CD4-positive, CD25-positive, alpha-beta regulatory T cell (primary cell): ENCODE measurements around the gene PSMB10. TPM values are rescaled to one million over a fixed set of nuclear protein-coding genes. Genes with fewer than 3 reads are reported as not detected.

ENCODE experiments used
- ATAC-seq, 2 donors: fragments of 150-1000 bp; cut with Tn5 transposase; one replicate each; pipeline ENCODE4 v1.10.0; 2021; ENCODE audit warnings: low read depth in 2 of 2, moderate number of reproducible peaks in 2 of 2, moderate library complexity in 1 of 2
- DNase-seq, 3 donors: peaks; one replicate each; pipeline versions ENCODE4 v3.0.0 to v3.0.0-alpha.2; 2012 to 2022; ENCODE audit warnings: mixed read lengths in 1 of 3
- H3K27ac ChIP-seq: one replicate; pipeline ENCODE4 v1.7.0; 2013; ENCODE audit warnings: mild to moderate bottlenecking, low read length; ENCODE audit not compliant: insufficient read depth, poor library complexity, severe bottlenecking
- H3K27me3 ChIP-seq: one replicate; pipeline ENCODE4 v1.7.0; 2013; ENCODE audit warnings: low read length; ENCODE audit not compliant: control insufficient read depth, insufficient read depth
- H3K36me3 ChIP-seq: one replicate; pipeline ENCODE4 v1.7.0; 2013; ENCODE audit warnings: mild to moderate bottlenecking, low read length, moderate library complexity; ENCODE audit not compliant: control insufficient read depth, insufficient read depth
- H3K4me1 ChIP-seq: 2 replicates; pipeline ENCODE4 v1.7.0; 2013; ENCODE audit warnings: mild to moderate bottlenecking, low read length; ENCODE audit not compliant: insufficient read depth, control insufficient read depth, poor library complexity, severe bottlenecking
- H3K4me3 ChIP-seq: one replicate; pipeline ENCODE4 v1.7.0; 2013; ENCODE audit warnings: low read depth, mild to moderate bottlenecking, low read length, moderate library complexity
- H3K9me3 ChIP-seq, 2 experiments: 1 replicate in 1 of 2; 2 replicates in 1 of 2; pipeline ENCODE4 v1.7.0; 2013; ENCODE audit warnings: low read length in 2 of 2, mild to moderate bottlenecking in 1 of 2, moderate library complexity in 1 of 2; ENCODE audit not compliant: control insufficient read depth in 2 of 2
- H3K27ac Mint-ChIP-seq, 3 donors: one replicate each; pipeline ENCODE4 v1.8.0; 2020 to 2022; ENCODE audit warnings: mild to moderate bottlenecking in 3 of 3, mixed read lengths in 3 of 3, moderate library complexity in 2 of 3
- H3K27me3 Mint-ChIP-seq: one replicate; pipeline ENCODE4 v1.8.0; 2022; ENCODE audit warnings: mild to moderate bottlenecking, mixed read lengths
- H3K36me3 Mint-ChIP-seq: one replicate; pipeline ENCODE4 v1.8.0; 2020; ENCODE audit warnings: mixed read lengths
- H3K4me1 Mint-ChIP-seq, 4 donors: one replicate each; pipeline ENCODE4 v1.8.0; 2020 to 2022; ENCODE audit warnings: mixed read lengths in 4 of 4, mild to moderate bottlenecking in 1 of 4
- H3K4me3 Mint-ChIP-seq, 4 donors: one replicate each; pipeline ENCODE4 v1.8.0; 2020 to 2022; ENCODE audit warnings: mild to moderate bottlenecking in 4 of 4, mixed read lengths in 4 of 4, moderate library complexity in 3 of 4
- H3K9me3 Mint-ChIP-seq, 7 donors: one replicate each; pipeline ENCODE4 v1.8.0; 2020 to 2022; ENCODE audit warnings: mixed read lengths in 7 of 7, mild to moderate bottlenecking in 3 of 7, moderate library complexity in 2 of 7
- polyA plus RNA-seq, 4 donors: library from polyadenylated mRNA; unstranded; fragments of 300-500 nt; fragmentation: Illumina TruSeq; gene quantifications; one replicate each; pipeline ENCODE4 v1.2.3, GENCODE V29; 2021
- total RNA-seq: library from RNA; stranded (reverse); gene quantifications from one replicate; pipeline ENCODE4 v1.2.3, GENCODE V29; 2022

Gene PSMB10
- total and polyA plus RNA-seq, 5 donors from 2014 or later = 136 to 673 (median 525) TPM

DNA sequence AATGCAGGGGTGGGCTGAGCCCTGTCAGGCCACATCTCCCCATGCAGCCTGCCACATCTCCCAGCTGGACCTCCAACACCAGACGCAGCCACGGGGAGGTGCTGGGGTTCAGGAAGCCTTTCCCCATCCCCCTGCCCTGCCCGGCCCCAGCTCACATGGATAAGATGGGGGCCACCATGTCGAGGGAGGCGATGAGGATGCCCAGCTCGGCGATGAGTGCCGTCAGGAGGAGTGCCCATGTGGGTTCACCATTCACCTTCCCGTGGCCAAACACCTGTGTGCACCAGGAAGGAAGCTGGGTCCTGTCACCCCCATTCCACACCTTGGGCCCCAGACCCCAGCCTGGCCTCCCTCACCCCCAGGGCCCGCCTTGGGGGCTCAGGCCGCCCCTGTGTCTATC is 13.0 kb upstream of the PSMB10 start:
- DNase-seq = no peak
- no peak for ATAC-seq
- H3K4me1 Mint-ChIP-seq = no peaks in the 10 kb centered on the region
- H3K36me3 ChIP-seq = peaks cover 14% of the 10 kb centered on the region
- H3K27me3 Mint-ChIP-seq = no peaks in the 10 kb centered on the region
- H3K4me1 ChIP-seq = no peaks in the 10 kb centered on the region
- no peak overlapping the region for H3K27ac Mint-ChIP-seq
- H3K9me3 Mint-ChIP-seq = no peaks in the 10 kb centered on the region
- H3K4me3 Mint-ChIP-seq = no peak overlapping the region
- no peak overlapping the region for H3K27ac ChIP-seq
- no peaks in the 10 kb centered on the region for H3K27me3 ChIP-seq
- no peak overlapping the region for H3K4me3 ChIP-seq
- H3K36me3 Mint-ChIP-seq = peaks cover 9% of the 10 kb centered on the region
- no peaks in the 10 kb centered on the region for H3K9me3 ChIP-seq

DNA sequence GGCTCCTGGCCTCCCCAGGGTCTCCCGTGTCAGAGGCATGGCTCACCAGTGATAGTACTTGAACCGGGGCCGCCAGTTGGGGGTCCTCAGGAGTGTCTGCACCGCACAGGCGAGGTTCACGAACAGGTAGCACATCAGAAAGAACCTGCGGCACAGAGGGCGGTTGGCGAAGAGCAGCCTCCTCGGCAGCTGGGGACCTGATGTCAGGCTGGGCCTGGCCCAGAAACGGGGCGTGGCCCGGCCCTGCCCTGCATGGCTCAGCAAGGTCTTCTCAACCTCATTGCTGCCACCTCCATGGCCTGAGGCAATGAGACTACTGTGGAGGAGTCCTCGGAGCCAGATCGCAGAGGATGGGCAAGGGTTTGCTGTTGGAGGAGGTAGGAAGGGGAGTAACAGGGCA is 11.4 kb upstream of the PSMB10 start:
- no peaks in the 10 kb centered on the region for H3K27me3 Mint-ChIP-seq
- Histone ChIP-seq H3K27me3 (no peaks in the 10 kb centered on the region), H3K27ac (no peak overlapping the region), H3K4me3 (no peak overlapping the region), H3K36me3 (peaks cover 12% of the 10 kb centered on the region), H3K9me3 (no peaks in the 10 kb centered on the region), H3K4me1 (no peaks in the 10 kb centered on the region)
- no peaks in the 10 kb centered on the region for H3K4me1 Mint-ChIP-seq
- peaks cover 5% of the 10 kb centered on the region for H3K36me3 Mint-ChIP-seq
- no peak for DNase-seq
- no peak for ATAC-seq
- no peaks in the 10 kb centered on the region for H3K9me3 Mint-ChIP-seq
- H3K4me3 Mint-ChIP-seq = no peak overlapping the region
- H3K27ac Mint-ChIP-seq = peak overlapping the region in 1 of 3 donors; percentile 52

GRCh38 chr16:67946966-67947558 is 10.4 kb upstream of the PSMB10 start:
- Histone ChIP-seq H3K27me3 (no peaks in the 10 kb centered on the region), H3K4me1 (no peaks in the 10 kb centered on the region), H3K9me3 (no peaks in the 10 kb centered on the region), H3K27ac (no peak overlapping the region), H3K4me3 (no peak overlapping the region), H3K36me3 (peaks cover 12% of the 10 kb centered on the region)
- DNase-seq (no peak), ATAC-seq (no peak)
- Mint-ChIP-seq H3K4me1 (peaks cover 0 to 4% (median 1%) of the 10 kb centered on the region in 4 donors), H3K36me3 (peaks cover 6% of the 10 kb centered on the region), H3K4me3 (no peak overlapping the region), H3K27ac (no peak overlapping the region), H3K9me3 (no peaks in the 10 kb centered on the region), H3K27me3 (no peaks in the 10 kb centered on the region)

GRCh38 chr16:67946128-67946569 is 9.5 kb upstream of the PSMB10 start:
- H3K4me3 Mint-ChIP-seq = no peak overlapping the region

GRCh38 chr16:67945392-67945933 is 8.8 kb upstream of the PSMB10 start:
- no peaks in the 10 kb centered on the region for H3K9me3 ChIP-seq
- Mint-ChIP-seq H3K4me3 (no peak overlapping the region), H3K4me1 (peaks cover 0 to 15% (median 4%) of the 10 kb centered on the region in 4 donors), H3K27me3 (no peaks in the 10 kb centered on the region), H3K9me3 (no peaks in the 10 kb centered on the region), H3K36me3 (peaks cover 3% of the 10 kb centered on the region), H3K27ac (no peak overlapping the region)
- no peak for ATAC-seq
- H3K36me3 ChIP-seq = peaks cover 6% of the 10 kb centered on the region
- H3K4me3 ChIP-seq = no peak overlapping the region
- no peak overlapping the region for H3K27ac ChIP-seq
- DNase-seq = no peak
- H3K27me3 ChIP-seq = no peaks in the 10 kb centered on the region
- H3K4me1 ChIP-seq = peaks cover 5% of the 10 kb centered on the region

More at GRCh38 chr16:67946128-67946569, 9.5 kb upstream of the PSMB10 start:
- Mint-ChIP-seq H3K9me3 (no peaks in the 10 kb centered on the region), H3K27ac (peak overlapping the region in 1 of 3 donors; percentile 52), H3K36me3 (peaks cover 3% of the 10 kb centered on the region), H3K27me3 (no peaks in the 10 kb centered on the region), H3K4me1 (peaks cover 0 to 10% (median 3%) of the 10 kb centered on the region in 4 donors)
- Histone ChIP-seq H3K4me1 (peaks cover 5% of the 10 kb centered on the region), H3K4me3 (no peak overlapping the region), H3K27ac (no peak overlapping the region), H3K36me3 (peaks cover 8% of the 10 kb centered on the region), H3K9me3 (no peaks in the 10 kb centered on the region), H3K27me3 (no peaks in the 10 kb centered on the region)
- ATAC-seq = no peak
- DNase-seq = no peak

DNA sequence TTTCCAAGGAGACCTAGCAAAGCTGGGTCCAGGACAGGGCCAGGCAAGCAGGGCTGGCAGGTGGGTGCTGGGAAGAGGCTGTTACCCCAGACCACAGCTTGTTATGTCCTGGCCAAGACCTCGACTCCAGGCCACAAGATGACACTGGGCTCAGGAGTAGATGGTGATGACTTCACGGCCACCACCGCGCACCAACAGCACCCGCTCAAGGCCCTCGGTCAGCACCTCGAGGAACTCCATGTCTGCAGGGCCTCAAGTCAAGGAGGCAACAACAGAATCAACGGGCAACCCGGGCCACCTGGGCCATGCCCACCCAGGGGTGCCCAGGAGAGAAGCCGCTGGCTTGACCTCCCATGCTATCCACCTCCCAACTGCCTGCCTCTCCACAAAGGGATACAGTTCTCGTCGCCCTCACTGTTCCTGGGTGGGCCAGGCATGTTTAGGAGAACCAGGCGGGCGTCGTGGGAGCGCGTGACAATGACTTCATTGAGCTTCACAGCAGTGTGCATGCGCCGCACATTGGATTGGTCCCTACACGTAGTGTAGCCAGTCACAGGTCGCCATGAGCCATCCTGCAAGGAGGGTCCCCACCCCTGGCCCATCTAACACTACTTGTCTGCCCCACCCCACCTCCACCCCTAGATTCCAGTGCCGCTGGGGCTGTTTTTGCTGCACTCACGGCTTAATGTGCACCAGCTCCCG is 8.2 kb upstream of the PSMB10 start:
- DNase-seq = no peak
- no peak overlapping the region for H3K4me3 ChIP-seq
- H3K4me1 Mint-ChIP-seq = peaks cover 0 to 21% (median 9%) of the 10 kb centered on the region in 4 donors
- H3K27ac Mint-ChIP-seq = no peak overlapping the region
- H3K27me3 ChIP-seq = no peaks in the 10 kb centered on the region
- no peak for ATAC-seq
- peaks cover 10% of the 10 kb centered on the region for H3K4me1 ChIP-seq
- H3K4me3 Mint-ChIP-seq = no peak overlapping the region
- no peak overlapping the region for H3K27ac ChIP-seq
- H3K9me3 Mint-ChIP-seq = no peaks in the 10 kb centered on the region
- no peaks in the 10 kb centered on the region for H3K9me3 ChIP-seq
- no peaks in the 10 kb centered on the region for H3K27me3 Mint-ChIP-seq
- peaks cover 6% of the 10 kb centered on the region for H3K36me3 ChIP-seq
- H3K36me3 Mint-ChIP-seq = peaks cover 3% of the 10 kb centered on the region

- DNase-seq (no peak), ATAC-seq (no peak)
- H3K36me3 ChIP-seq = peaks cover 6% of the 10 kb centered on the region
- H3K27ac ChIP-seq = no peak within 1 kb of the TSS
- no peaks in the 10 kb centered on the region for H3K9me3 ChIP-seq
- H3K4me1 ChIP-seq = peaks cover 14% of the 10 kb centered on the region
- Mint-ChIP-seq H3K4me1 (peaks cover 0 to 30% (median 10%) of the 10 kb centered on the region in 4 donors), H3K4me3 (no peak within 1 kb of the TSS), H3K9me3 (no peaks in the 10 kb centered on the region), H3K27me3 (no peaks in the 10 kb centered on the region), H3K27ac (no peak within 1 kb of the TSS), H3K36me3 (peaks cover 3% of the 10 kb centered on the region)
- no peak within 1 kb of the TSS for H3K4me3 ChIP-seq
- no peaks in the 10 kb centered on the region for H3K27me3 ChIP-seq
Observed at GRCh38 chr16:67943619-67944504, 7.2 kb upstream of the PSMB10 start, which contains the start of gene LCAT. LCAT (minus strand) TSS chr16:67944120; CDS start chr16:67944101, 19 bp downstream.
